ENCODE measurements around the gene FAM193B. TPM values are rescaled to one million over a fixed set of nuclear protein-coding genes. Genes with fewer than 3 reads are reported as not detected.

Gene FAM193B
- polyA plus RNA-seq, 1 of the 3 experiments (the other 2 are of a cell fraction) = 48.1 TPM

- TF ChIP-seq REST (IDR thresholded peaks at IDR 0.05; ENCODE audit: low read depth, low read length) = no peak
- TF ChIP-seq GABPA (IDR thresholded peaks at IDR 0.05; ENCODE audit: low read depth) = no peak
These were observed 15.0 kb downstream of the FAM193B start (continued) for GRCh38 chr5:177539411-177539810.

- Histone ChIP-seq H3K9ac (no peak overlapping the region), H2AFZ (ENCODE audit: low read depth) (no peak overlapping the region), H3K4me1 (ENCODE audit: control insufficient read depth in 1 of 2, insufficient read depth in 2 of 2, low read depth in 1 of 2, low read length in 1 of 2) (peaks cover 10 to 15% of the 10 kb centered on the region in 2 experiments; a peak in 2 of 4 replicates), H3K4me2 (no peak overlapping the region), H3K36me3 (replicated peaks in 1 of 2; ENCODE audit: control insufficient read depth in 1 of 2, insufficient read depth in 2 of 2, low read length in 1 of 2) (peaks cover 24 to 37% of the 10 kb centered on the region in 2 experiments), H3F3A (replicated peaks; ENCODE audit: insufficient read depth) (peaks cover 23% of the 10 kb centered on the region), H3K9me2 (no peaks in the 10 kb centered on the region), H3K4me3 (ENCODE audit: low read depth in 2 of 2, low read length in 1 of 2) (no peak overlapping the region), H4K20me1 (ENCODE audit: insufficient read depth) (peaks cover 34% of the 10 kb centered on the region), H3K79me2 (ENCODE audit: insufficient read depth) (peaks cover 74% of the 10 kb centered on the region), H3K9me3 (no peaks in the 10 kb centered on the region), H3K27me3 (ENCODE audit: insufficient read depth) (no peaks in the 10 kb centered on the region), H3K27ac (ENCODE audit: low read depth in 2 of 2, low read length in 1 of 2) (peak overlapping the region in 1 of 2 experiments; percentile 68; a peak in 1 of 4 replicates)
- WGBS (ENCODE audit: low lambda C conversion rate) = 93% methylated on average over 10 of the region's 10 CpGs
- ChIA-PET POLR2A (no interaction called here), CTCF (interaction anchor here (0.7 to 1.6 kb wide), 2 partner anchors 38 to 135 kb away, joined by 3 to 5 read pairs; no protein-coding TSS in a partner anchor)
- DNase-seq = no peak
- TF ChIP-seq SMC3 (IDR thresholded peaks at IDR 0.05; ENCODE audit: low read depth, low read length) = no peak
- no peak for TF ChIP-seq RXRA (IDR thresholded peaks at IDR 0.05; ENCODE audit: borderline replicate concordance, low read depth)
- no peak for TF ChIP-seq TEAD4 (IDR thresholded peaks at IDR 0.05; ENCODE audit: borderline replicate concordance, insufficient read depth)
- TF ChIP-seq NFIC (IDR thresholded peaks at IDR 0.05; ENCODE audit: borderline replicate concordance) = no peak
- TF ChIP-seq PBX3 (IDR thresholded peaks at IDR 0.05) = no peak
- no peak for TF ChIP-seq NRF1 (IDR thresholded peaks at IDR 0.05; ENCODE audit: low read depth, low read length)
- no peak for TF ChIP-seq SIN3A (IDR thresholded peaks at IDR 0.05; ENCODE audit: borderline replicate concordance, low read depth, low read length)
- TF ChIP-seq GABPA (IDR thresholded peaks at IDR 0.05; ENCODE audit: low read depth) = no peak
- TF ChIP-seq MEF2A (IDR thresholded peaks at IDR 0.05; ENCODE audit: borderline replicate concordance, low read depth) = no peak
- no peak for TF ChIP-seq REST (IDR thresholded peaks at IDR 0.05; ENCODE audit: low read depth, low read length)
- TF ChIP-seq, protein P1, sequence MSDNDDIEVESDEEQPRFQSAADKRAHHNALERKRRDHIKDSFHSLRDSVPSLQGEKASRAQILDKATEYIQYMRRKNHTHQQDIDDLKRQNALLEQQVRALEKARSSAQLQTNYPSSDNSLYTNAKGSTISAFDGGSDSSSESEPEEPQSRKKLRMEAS (IDR thresholded peaks at IDR 0.05; ENCODE audit: low read depth) = no peak
- TF ChIP-seq EZH2phosphoT487 (IDR thresholded peaks at IDR 0.05; ENCODE audit: borderline replicate concordance, low read depth) = no peak
- TF ChIP-seq FOXJ3 (CRISPR knock-in tag; IDR thresholded peaks at IDR 0.05) = no peak
- TF ChIP-seq TCF12 (IDR thresholded peaks at IDR 0.05) = no peak
- TF ChIP-seq TAF1 (IDR thresholded peaks at IDR 0.05; ENCODE audit: borderline replicate concordance, low read depth, low read length) = no peak
- TF ChIP-seq GATA2 (CRISPR knock-in tag; IDR thresholded peaks at IDR 0.05) = no peak
These were observed 15.5 kb downstream of the FAM193B start for GRCh38 chr5:177538876-177539275.
